HL-60/S4 treated with phorbol 12-myristate 13-acetate at 8.2 ng/mL for 4 days and 3 days (cell line): ENCODE measurements around the gene SRRT.
"Not testable (repeated sequence)": the region's sequence is repeated elsewhere in the genome, so short reads cannot be mapped to it uniquely, and the experiment has no call there.

ENCODE experiments used
- in situ Hi-C: fragments of 300-500 bp; cut with MboI; formaldehyde crosslinking; loops from 2 replicates; pipeline ENCODE4 v1.15.0; 2022; ENCODE audit warnings: low sequenced_read_pairs

SRRT gene

DNA sequence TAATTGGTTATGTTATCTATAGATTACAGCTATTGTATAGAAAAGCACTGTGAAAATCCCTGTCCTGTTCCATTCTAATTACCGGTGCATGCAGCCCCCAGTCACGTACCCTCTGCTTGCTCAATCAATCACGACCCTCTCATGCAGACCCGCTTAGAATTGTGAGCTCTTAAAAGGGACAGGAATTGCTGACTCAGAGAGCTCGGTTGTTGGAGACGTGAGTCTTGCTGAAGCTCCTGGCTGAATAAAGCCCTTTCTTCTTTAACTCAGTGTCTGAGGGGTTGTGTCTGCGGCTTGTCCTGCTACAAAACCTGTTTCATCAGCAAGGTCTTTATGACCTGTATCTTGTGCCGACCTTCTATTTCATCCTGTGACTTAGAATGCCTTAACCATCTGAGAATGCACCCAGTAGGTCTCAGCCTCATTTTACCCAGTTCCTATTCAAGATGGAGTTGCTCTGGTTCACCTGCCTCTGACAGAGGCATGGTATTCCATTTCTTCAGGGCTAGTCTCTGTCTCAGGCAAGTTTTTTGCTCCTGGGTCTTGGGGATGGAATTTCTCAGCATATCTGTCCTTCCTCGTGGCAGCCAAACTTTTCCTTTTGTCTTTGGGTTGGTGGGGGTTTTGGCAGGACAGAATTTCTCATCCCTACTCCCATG, 45.0 kb downstream of the SRRT start:
- in situ Hi-C loops = not testable (repeated sequence)

DNA sequence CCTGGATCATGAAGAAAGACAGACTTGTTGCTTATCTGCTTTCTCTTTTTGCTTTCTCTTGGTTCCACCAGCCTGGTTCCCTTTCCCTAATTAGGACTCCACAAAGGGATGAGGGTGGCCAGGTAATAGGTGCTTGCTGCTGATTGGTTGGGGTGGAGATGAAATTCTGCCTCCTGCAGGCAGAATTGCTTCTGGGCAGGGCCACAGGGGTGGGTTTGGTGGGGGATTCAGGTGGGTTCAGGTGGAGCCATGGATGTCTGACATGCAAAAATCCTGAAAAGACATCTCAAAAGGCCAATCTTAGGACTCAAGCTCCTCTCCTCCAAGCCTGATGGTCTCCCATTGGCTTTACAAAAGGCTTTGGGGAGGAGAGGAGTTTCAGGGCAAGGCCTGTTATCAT, 46.1 kb downstream of the SRRT start:
- in situ Hi-C loops = no loop called here

GRCh38 chr7:100923616-100924015, 48.7 kb downstream of the SRRT start:
- in situ Hi-C loops = not testable (repeated sequence)

DNA sequence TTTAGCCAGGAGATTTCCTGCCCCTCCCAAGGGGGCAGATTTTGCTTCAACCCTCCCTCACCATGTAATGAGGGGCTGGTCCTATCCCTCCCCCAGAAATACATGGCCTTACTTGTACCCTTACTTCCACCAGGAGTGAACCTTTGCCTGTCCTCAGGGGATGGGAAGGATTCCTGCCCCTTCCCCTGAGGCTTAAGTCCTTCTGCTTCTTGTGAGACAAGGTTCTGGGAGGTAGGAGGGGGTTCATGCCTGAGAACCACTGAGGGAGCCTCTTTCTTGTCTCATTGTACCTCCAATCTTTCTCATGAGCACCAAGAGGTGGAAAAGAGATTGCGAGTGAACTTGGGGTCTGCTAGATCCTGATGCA, 54.9 kb downstream of the SRRT start:
- in situ Hi-C loops = no loop called here

DNA sequence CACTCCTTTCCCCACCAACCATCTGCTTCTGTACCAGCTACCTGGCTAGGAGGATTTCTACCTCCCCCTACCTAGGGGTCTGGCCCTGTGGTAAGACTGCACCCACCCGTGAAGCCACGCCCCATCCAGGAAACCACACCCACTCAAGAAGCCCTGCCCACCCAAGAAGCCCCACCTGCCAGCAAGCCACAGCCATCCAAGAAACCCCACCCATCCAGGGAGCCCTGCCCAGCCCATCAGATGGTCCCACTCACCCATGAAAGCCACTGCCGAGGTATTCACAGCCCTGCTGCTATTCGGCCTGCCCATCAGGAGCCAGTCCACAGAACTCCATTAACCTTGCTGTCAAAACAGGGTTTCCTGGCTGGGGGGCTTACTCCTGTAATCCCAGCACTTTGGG, 58.8 kb downstream of the SRRT start:
- in situ Hi-C loops = no loop called here

GRCh38 chr7:100935381-100935780, 60.5 kb downstream of the SRRT start:
- in situ Hi-C loops = not testable (repeated sequence)

DNA sequence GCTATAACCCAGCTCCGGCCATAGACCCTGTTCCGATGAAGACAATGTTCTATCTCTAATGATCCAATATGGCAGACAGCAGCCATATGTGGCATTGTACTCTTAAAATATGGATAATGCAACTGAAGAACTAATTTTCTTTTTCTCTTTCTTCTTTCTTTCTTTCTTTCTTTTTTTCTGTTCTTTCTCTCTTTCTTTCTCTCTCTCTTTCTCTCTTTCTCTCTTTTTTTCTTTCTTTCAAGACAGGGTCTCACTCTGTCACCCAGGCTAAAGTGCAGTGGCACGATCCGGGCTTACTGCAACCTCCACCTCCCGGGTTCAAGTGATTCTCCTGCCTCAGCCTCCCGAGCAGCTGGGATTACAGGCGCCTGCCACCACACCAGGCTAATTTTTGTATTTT, 61.3 kb downstream of the SRRT start:
- in situ Hi-C loops = not testable (repeated sequence)
